Upper lobe of left lung (tissue), 6 donors: ENCODE results near the gene ZDHHC9. TPM values are rescaled to one million over a fixed set of nuclear protein-coding genes. Genes with fewer than 3 reads are reported as not detected.
A peak's percentile ranks its signal among the peaks of the same experiment; 100 is the strongest.

Experiments
- ATAC-seq, 2 donors: fragments of 200-7000 bp; cut with Tn5 transposase; one replicate each; pipeline ENCODE4 v1.9.1; 2022; ENCODE audit warnings: mild to moderate bottlenecking in 2 of 2, moderate library complexity in 2 of 2; ENCODE audit not compliant: low FRiP score in 2 of 2
- DNase-seq, 2 donors: peaks; one replicate each; pipeline ENCODE4 v3.0.0-alpha.2; 2019 to 2020
- H3K27ac ChIP-seq, 4 donors: fragments of 200-600 bp; sonication (generic); one replicate each; pipeline ENCODE4 v1.5.1; 2016 to 2019
- H3K27me3 ChIP-seq, 4 donors: fragments of 200-600 bp; sonication (generic); one replicate each; pipeline ENCODE4 v1.5.1; 2017 to 2019
- H3K36me3 ChIP-seq, 4 donors: fragments of 200-600 bp; sonication (generic); one replicate each; pipeline ENCODE4 v1.5.1; 2016 to 2019
- H3K4me1 ChIP-seq, 4 donors: fragments of 200-600 bp; sonication (generic); one replicate each; pipeline ENCODE4 v1.5.1; 2018 to 2019
- H3K4me3 ChIP-seq, 4 donors: fragments of 200-600 bp; sonication (generic); one replicate each; pipeline ENCODE4 v1.5.1; 2017 to 2019; ENCODE audit warnings: mild to moderate bottlenecking in 2 of 4, moderate library complexity in 1 of 4
- H3K9me3 ChIP-seq, 4 donors: fragments of 200-600 bp; sonication (generic); one replicate each; pipeline ENCODE4 v1.5.1; 2018 to 2019
- EP300 ChIP-seq, 4 donors: sonication (generic); formaldehyde crosslinking; IDR thresholded peaks; one replicate each; pipeline ENCODE4 v1.5.1; 2017; ENCODE audit warnings: antibody characterized with exemption in 4 of 4, control low read depth in 2 of 4
- POLR2A ChIP-seq, 4 donors: fragments of 450-650 bp; IDR thresholded peaks; one replicate each; pipeline ENCODE4 v1.5.1; 2016 to 2017; ENCODE audit warnings: antibody characterized with exemption in 4 of 4, mild to moderate bottlenecking in 2 of 4
- POLR2AphosphoS5 ChIP-seq, 2 donors: sonication (generic); formaldehyde crosslinking; IDR thresholded peaks; one replicate each; pipeline ENCODE4 v1.5.1; 2017; ENCODE audit warnings: antibody characterized with exemption in 2 of 2
- WGBS, 2 donors: methylation state at CpG; one replicate each; pipeline ENCODE4 v1.1.5; 2017 to 2018; 5-methylcytosine and 5-hydroxymethylcytosine counted together
- total RNA-seq, 6 donors: library from RNA; depleted of rRNA in 4 of 6; stranded (reverse); fragments of >200 nt in 4 of 6; gene quantifications; one replicate each; pipeline versions ENCODE4 v1.1.0 to v1.2.1, GENCODE V29; 2016 to 2021
- TF ChIP-seq, protein P1 (sequence below), 6 experiments: fragments of 450-650 bp in 4 of 6; fragments of 200-600 bp in 2 of 6; sonication (generic) in 2 of 6; IDR thresholded peaks; one replicate each; pipeline ENCODE4 v1.5.1; 2016 to 2019; ENCODE audit warnings: antibody characterized with exemption in 6 of 6
- donor health status: DM: no; HTN: no; CAD: no; lungs with moderate emphysema.
- donor health status: DM: no; HTN: yes; CAD: no; lungs with severe emphysema.

The ZDHHC9 gene
- total RNA-seq, 6 donors from 2014 or later = 16.8 to 67.8 (median 41.7) TPM

DNA sequence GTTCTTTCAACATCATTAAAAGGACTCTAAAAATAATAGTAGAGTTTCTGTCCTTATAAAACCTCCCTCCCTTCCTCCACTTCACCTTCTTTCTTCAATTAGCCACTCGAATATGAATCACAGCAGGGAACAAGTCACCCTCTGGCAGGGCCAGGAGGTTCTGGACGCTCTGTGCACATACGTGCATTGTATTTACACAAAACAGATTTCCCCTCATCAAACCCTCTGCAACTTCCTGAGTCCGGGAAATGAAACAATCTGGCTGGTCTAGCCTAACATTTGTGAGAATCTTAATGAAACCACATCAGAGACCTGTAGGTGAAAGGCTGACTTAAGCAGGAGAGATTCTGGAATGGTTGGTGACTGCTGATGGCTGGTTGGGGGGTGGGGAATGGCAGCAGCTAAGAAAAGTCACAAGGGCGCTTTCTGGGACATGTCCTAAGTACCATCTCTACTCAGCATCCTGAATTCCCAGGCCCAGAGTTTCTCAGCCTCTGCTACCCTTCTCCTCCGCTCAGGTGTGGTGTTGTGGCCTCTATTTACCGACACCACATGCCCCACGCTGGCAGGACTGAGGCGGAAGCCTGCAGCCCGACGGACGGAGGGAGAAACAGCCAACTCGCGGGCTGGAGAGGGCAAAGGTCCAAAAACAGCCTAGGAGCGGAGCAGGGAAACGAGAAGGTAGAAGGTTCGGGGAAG lies 1.0 kb downstream of the ZDHHC9 start:
- peak overlapping the region; percentile 61 to 91 (median 74) for H3K4me3 ChIP-seq
- H3K27ac ChIP-seq = peak overlapping the region; percentile 85 to 88 (median 86)
- H3K36me3 ChIP-seq = no peaks in the 10 kb centered on the region
- peak in 1 of 2 donors; percentile 67 for DNase-seq
- WGBS, 2 donors = 10 to 34% methylated on average over 16 to 17 of the region's 17 CpGs
- H3K4me1 ChIP-seq = peaks cover 0 to 4% (median 2%) of the 10 kb centered on the region in 4 donors
- peak; percentile 20 to 44 for ATAC-seq
- H3K27me3 ChIP-seq = no peaks in the 10 kb centered on the region
- TF ChIP-seq, protein P1, sequence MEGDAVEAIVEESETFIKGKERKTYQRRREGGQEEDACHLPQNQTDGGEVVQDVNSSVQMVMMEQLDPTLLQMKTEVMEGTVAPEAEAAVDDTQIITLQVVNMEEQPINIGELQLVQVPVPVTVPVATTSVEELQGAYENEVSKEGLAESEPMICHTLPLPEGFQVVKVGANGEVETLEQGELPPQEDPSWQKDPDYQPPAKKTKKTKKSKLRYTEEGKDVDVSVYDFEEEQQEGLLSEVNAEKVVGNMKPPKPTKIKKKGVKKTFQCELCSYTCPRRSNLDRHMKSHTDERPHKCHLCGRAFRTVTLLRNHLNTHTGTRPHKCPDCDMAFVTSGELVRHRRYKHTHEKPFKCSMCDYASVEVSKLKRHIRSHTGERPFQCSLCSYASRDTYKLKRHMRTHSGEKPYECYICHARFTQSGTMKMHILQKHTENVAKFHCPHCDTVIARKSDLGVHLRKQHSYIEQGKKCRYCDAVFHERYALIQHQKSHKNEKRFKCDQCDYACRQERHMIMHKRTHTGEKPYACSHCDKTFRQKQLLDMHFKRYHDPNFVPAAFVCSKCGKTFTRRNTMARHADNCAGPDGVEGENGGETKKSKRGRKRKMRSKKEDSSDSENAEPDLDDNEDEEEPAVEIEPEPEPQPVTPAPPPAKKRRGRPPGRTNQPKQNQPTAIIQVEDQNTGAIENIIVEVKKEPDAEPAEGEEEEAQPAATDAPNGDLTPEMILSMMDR (IDR thresholded peaks at IDR 0.05) = no peak
- peak in 3 of 4 donors; percentile 48 to 79 (median 77) for TF ChIP-seq EP300 (IDR thresholded peaks at IDR 0.05)
- TF ChIP-seq POLR2A (IDR thresholded peaks at IDR 0.05) = no peak
- TF ChIP-seq POLR2AphosphoS5 (IDR thresholded peaks at IDR 0.05) = peak; percentile 20 to 36
- no peaks in the 10 kb centered on the region for H3K9me3 ChIP-seq

DNA sequence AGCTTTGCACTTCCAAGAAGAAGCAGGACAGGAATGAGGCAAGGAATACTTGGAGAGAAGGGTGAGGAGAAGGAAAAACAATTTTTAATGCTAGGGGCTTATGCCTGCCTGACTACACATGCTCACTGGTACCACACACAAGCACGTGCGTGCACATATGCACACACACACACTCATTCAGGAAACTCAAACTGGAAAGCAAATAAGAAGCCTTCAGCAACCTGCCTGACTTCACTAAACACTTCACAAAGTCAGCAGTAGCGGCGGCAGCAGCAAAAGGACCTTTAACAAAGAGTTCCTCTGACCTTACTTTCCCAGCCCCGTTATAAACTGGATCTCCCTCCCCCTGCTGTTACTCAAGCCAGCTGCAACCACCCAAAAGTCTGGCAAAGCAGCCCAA lies 3.3 kb downstream of the ZDHHC9 start:
- no peaks in the 10 kb centered on the region for H3K27me3 ChIP-seq
- no peaks in the 10 kb centered on the region for H3K36me3 ChIP-seq
- peak overlapping the region in 1 of 4 donors; percentile 91 for H3K4me3 ChIP-seq
- H3K27ac ChIP-seq = no peak overlapping the region
- 36 to 45% methylated on average over 2 to 5 of the region's 5 CpGs for WGBS, 2 donors
- TF ChIP-seq POLR2A (IDR thresholded peaks at IDR 0.05) = no peak
- TF ChIP-seq, protein P1 (IDR thresholded peaks at IDR 0.05) = no peak
- TF ChIP-seq POLR2AphosphoS5 (IDR thresholded peaks at IDR 0.05) = no peak
- TF ChIP-seq EP300 (IDR thresholded peaks at IDR 0.05) = no peak
- DNase-seq (no peak), ATAC-seq (no peak)
- peaks cover 0 to 4% (median 2%) of the 10 kb centered on the region in 4 donors for H3K4me1 ChIP-seq
- no peaks in the 10 kb centered on the region for H3K9me3 ChIP-seq

DNA sequence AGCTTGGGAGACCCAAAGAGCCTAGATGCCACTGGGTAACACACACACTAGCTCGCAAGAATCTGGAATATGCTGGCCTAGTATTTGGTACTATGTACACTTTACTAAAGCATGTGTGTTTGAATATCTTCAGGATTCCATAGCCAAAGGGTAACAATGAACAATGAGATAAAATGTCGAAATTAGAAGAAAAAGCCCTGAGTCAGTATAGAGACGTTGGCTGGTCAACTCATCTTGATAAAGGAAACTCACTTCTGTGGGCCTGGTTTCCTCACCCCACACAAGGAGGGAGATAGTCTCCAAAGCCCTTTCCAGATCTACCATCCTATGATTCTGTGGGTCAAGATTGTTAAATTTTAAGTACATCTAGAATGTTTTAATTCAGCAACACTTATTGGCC lies 6.9 kb downstream of the ZDHHC9 start:
- 71 to 80% methylated on average over 3 of the region's 3 CpGs for WGBS, 2 donors
- peaks cover 0 to 4% (median 0%) of the 10 kb centered on the region in 4 donors for H3K4me1 ChIP-seq
- TF ChIP-seq, protein P1 (IDR thresholded peaks at IDR 0.05) = no peak
- TF ChIP-seq EP300 (IDR thresholded peaks at IDR 0.05) (no peak), POLR2A (IDR thresholded peaks at IDR 0.05) (no peak), POLR2AphosphoS5 (IDR thresholded peaks at IDR 0.05) (no peak)
- H3K27ac ChIP-seq = no peak overlapping the region
- no peaks in the 10 kb centered on the region for H3K9me3 ChIP-seq
- no peak overlapping the region for H3K4me3 ChIP-seq
- no peaks in the 10 kb centered on the region for H3K36me3 ChIP-seq
- no peak for ATAC-seq
- no peaks in the 10 kb centered on the region for H3K27me3 ChIP-seq
- no peak for DNase-seq

DNA sequence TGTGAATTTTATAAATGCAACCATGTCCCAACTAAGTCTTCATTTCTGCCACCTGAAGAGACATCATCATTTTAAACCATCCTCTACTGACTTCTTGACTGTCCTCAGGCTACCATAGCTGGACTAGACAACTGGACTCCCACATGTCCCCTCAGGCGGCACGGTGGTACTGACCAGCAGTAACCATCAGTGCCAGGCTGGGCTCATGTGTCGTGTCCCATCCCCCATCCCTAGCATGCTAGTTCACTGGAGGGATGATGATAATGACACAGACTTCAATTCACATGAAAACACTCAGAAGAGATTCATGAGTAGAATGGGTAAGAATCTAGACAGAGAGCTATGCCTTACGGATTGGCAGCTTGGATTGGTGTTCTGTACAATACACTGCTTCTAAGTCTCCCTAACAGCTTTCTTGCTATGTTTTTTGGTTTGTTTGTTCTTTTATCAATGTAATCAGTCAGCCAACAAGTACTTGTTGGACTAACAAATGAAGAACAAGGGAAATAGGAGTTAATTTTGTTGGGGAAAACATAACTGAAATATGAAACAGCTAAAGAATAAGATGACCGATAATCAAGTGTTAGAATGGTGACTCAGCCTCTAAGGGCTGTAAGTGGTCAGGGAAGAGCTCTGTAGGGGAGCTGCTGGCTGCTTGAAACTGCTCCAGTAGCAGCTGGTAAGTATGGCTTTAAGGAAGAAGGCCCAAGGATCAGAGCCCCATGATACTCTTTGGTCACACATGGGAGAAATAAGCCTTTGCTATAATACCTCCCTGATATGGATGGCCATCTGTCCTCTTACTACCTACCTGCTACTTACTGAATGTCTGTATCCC lies 10.3 kb downstream of the ZDHHC9 start:
- Histone ChIP-seq H3K27ac (no peak overlapping the region), H3K9me3 (no peaks in the 10 kb centered on the region), H3K4me3 (no peak overlapping the region), H3K27me3 (no peaks in the 10 kb centered on the region), H3K36me3 (peaks cover 0 to 4% (median 0%) of the 10 kb centered on the region in 4 donors), H3K4me1 (no peaks in the 10 kb centered on the region)
- DNase-seq (peak in 1 of 2 donors; percentile 27), ATAC-seq (peak in 1 of 2 donors; percentile 78)
- 68 to 81% methylated on average over 2 to 5 of the region's 5 CpGs for WGBS, 2 donors
- no peak for TF ChIP-seq EP300 (IDR thresholded peaks at IDR 0.05)
- no peak for TF ChIP-seq POLR2A (IDR thresholded peaks at IDR 0.05)
- TF ChIP-seq POLR2AphosphoS5 (IDR thresholded peaks at IDR 0.05) = no peak
- TF ChIP-seq, protein P1 (IDR thresholded peaks at IDR 0.05) = no peak
